Measurements from ENCODE around the gene SPIRE2.

The SPIRE2 gene

GRCh38 chr16:89915303-89916232 is 87.3 kb downstream of the SPIRE2 start:
- DNase-seq, result no peak

GRCh38 chr16:89917773-89918452 is 89.6 kb downstream of the SPIRE2 start:
- DNase-seq, result peak; percentile 35

GRCh38 chr16:89918453-89919347 is 90.4 kb downstream of the SPIRE2 start, which contains the start of gene MC1R:
Gene MC1R (plus strand): TSS chr16:89918862. CDS start chr16:89919259, 397 bp downstream.
- no peak for DNase-seq

- DNase-seq, result no peak
These were observed 91.5 kb downstream of the SPIRE2 start for GRCh38 chr16:89919535-89920406.

- no peak for DNase-seq
These were observed 92.4 kb downstream of the SPIRE2 start for GRCh38 chr16:89920723-89921122.

Measured in NCI-H1417 treated with DMSO at 0.1 percent for 48 hours (cell line).